Activated B cell treated with CpG ODN at 0.5 μM for 24 hours (primary cell): Measurements from ENCODE around the gene ICE2. TPM values are rescaled to one million over a fixed set of nuclear protein-coding genes. Genes with fewer than 3 reads are reported as not detected.

Source experiments
- ATAC-seq: fragments of 200-7000 bp; cut with Tn5 transposase; one replicate; pipeline ENCODE4 v1.10.0; 2021; ENCODE audit warnings: low read depth, mild to moderate bottlenecking, moderate library complexity
- CTCF ChIA-PET: fragments of 350-600 bp; sonication (Branson Sonifier 250); formaldehyde crosslinking; loops from one replicate; lab custom pipeline; 2021; ENCODE audit warnings: antibody characterized with exemption; lab: Charles Lee
- POLR2A ChIA-PET: fragments of 350-600 bp; sonication (Branson Sonifier 250); formaldehyde crosslinking; loops from one replicate; lab custom pipeline; 2021; ENCODE audit warnings: antibody characterized with exemption; lab: Charles Lee
- DNase-seq: peaks from one replicate; pipeline ENCODE4 v3.0.0; 2022
- H3K27ac Mint-ChIP-seq: one replicate; pipeline ENCODE4 v1.8.0; 2020; ENCODE audit warnings: mixed read lengths
- H3K27me3 Mint-ChIP-seq: one replicate; pipeline ENCODE4 v1.8.0; 2021; ENCODE audit warnings: mixed read lengths
- H3K36me3 Mint-ChIP-seq: one replicate; pipeline ENCODE4 v1.8.0; 2021; ENCODE audit warnings: low read depth, mixed read lengths
- H3K4me1 Mint-ChIP-seq: one replicate; pipeline ENCODE4 v1.8.0; 2021; ENCODE audit warnings: mixed read lengths
- H3K4me3 Mint-ChIP-seq: one replicate; pipeline ENCODE4 v1.8.0; 2020; ENCODE audit warnings: mild to moderate bottlenecking, mixed read lengths
- H3K9me3 Mint-ChIP-seq: one replicate; pipeline ENCODE4 v1.8.0; 2020; ENCODE audit warnings: mixed read lengths
- CTCF ChIP-seq: fragments of 200-600 bp; IDR thresholded peaks from one replicate; pipeline ENCODE4 v1.8.0; 2022; ENCODE audit warnings: antibody characterized with exemption, mild to moderate bottlenecking
- intact Hi-C: fragments of 100-400 bp; cut with micrococcal nuclease; formaldehyde crosslinking; loops from one replicate; pipeline ENCODE4 v1.15.1; 2024
- total RNA-seq: library from RNA; stranded (reverse); gene quantifications from 2 replicates; pipeline ENCODE4 v1.2.3, GENCODE V29; 2022

ICE2 gene
- total RNA-seq, 1 donor from 2014 or later, result 78.0 TPM

- Mint-ChIP-seq H3K4me3 (no peak overlapping the region), H3K27ac (no peak overlapping the region), H3K4me1 (peaks cover 26% of the 10 kb centered on the region), H3K36me3 (peaks cover 34% of the 10 kb centered on the region), H3K27me3 (no peaks in the 10 kb centered on the region), H3K9me3 (no peaks in the 10 kb centered on the region)
- no peak for ATAC-seq
- ChIA-PET CTCF (interaction anchor here (0.9 kb wide), 1 partner anchor 29 kb away, joined by 3 read pairs; no protein-coding TSS in a partner anchor), POLR2A (no interaction called here)
- intact Hi-C loops, result loop anchor here (10.0 kb wide), 1 partner anchor 1675 kb away; the partner anchor contains the start of genes C2CD4A and VPS13C
- no peak for TF ChIP-seq CTCF
- no peak for DNase-seq
Observed at GRCh38 chr15:60389261-60390077, 89.5 kb downstream of the ICE2 start.

- H3K27me3 Mint-ChIP-seq, result no peaks in the 10 kb centered on the region
- DNase-seq (no peak), ATAC-seq (no peak)
- no peak for TF ChIP-seq CTCF
- peaks cover 15% of the 10 kb centered on the region for H3K4me1 Mint-ChIP-seq
- CTCF ChIA-PET, result no interaction called here
- no peak overlapping the region for H3K4me3 Mint-ChIP-seq
- no peak overlapping the region for H3K27ac Mint-ChIP-seq
- POLR2A ChIA-PET, result no interaction called here
- intact Hi-C loops, result no loop called here
- peaks cover 34% of the 10 kb centered on the region for H3K36me3 Mint-ChIP-seq
- H3K9me3 Mint-ChIP-seq, result no peaks in the 10 kb centered on the region
Observed at GRCh38 chr15:60387321-60387720, 91.6 kb downstream of the ICE2 start.

- ATAC-seq, result no peak
- Mint-ChIP-seq H3K27me3 (no peaks in the 10 kb centered on the region), H3K9me3 (no peaks in the 10 kb centered on the region), H3K4me3 (no peak overlapping the region), H3K27ac (no peak overlapping the region), H3K4me1 (peaks cover 15% of the 10 kb centered on the region), H3K36me3 (peaks cover 32% of the 10 kb centered on the region)
- TF ChIP-seq CTCF, result no peak
- DNase-seq, result no peak
- intact Hi-C loops, result no loop called here
- ChIA-PET POLR2A (no interaction called here), CTCF (no interaction called here)
Observed at GRCh38 chr15:60386615-60387014, 92.3 kb downstream of the ICE2 start.

- ATAC-seq, result no peak
- intact Hi-C loops, result no loop called here
- Mint-ChIP-seq H3K4me3 (no peak overlapping the region), H3K36me3 (peaks cover 38% of the 10 kb centered on the region), H3K9me3 (no peaks in the 10 kb centered on the region), H3K27me3 (no peaks in the 10 kb centered on the region), H3K27ac (no peak overlapping the region), H3K4me1 (peaks cover 12% of the 10 kb centered on the region)
- TF ChIP-seq CTCF, result no peak
- ChIA-PET POLR2A (no interaction called here), CTCF (no interaction called here)
- no peak for DNase-seq
Observed at GRCh38 chr15:60385620-60386552, 93.1 kb downstream of the ICE2 start.
